HPDE6-E6E7 (cell line): Measurements from ENCODE around the gene ARHGAP15.
A peak's percentile ranks its signal among the peaks of the same experiment; 100 is the strongest.

ENCODE experiments used
- DNase-seq: peaks from one replicate; pipeline ENCODE4 v3.0.0; 2011; ENCODE audit warnings: missing footprints; ENCODE audit errors: extremely low spot score

ARHGAP15 gene

GRCh38 chr2:143144813-143145455 lies 15.7 kb downstream of the ARHGAP15 start:
- no peak for DNase-seq

DNA sequence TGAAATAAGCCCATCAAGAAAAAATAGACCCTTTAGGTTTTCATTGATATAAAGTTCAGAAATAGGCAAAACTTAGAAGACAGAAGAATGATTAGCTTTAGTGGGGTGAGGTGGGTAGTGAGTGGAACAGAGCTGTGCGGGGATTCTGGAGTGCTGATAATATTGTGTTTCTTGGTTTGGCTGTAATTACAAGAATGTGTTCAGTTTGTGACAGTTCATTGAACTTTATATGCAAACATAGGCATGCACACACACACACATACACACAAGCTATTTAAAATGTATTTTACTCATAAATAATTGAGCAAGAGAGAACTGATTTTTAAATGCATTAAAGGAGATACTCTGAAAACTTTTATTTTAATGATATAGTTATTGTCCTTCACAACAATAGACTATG lies 17.1 kb downstream of the ARHGAP15 start:
- no peak for DNase-seq

DNA sequence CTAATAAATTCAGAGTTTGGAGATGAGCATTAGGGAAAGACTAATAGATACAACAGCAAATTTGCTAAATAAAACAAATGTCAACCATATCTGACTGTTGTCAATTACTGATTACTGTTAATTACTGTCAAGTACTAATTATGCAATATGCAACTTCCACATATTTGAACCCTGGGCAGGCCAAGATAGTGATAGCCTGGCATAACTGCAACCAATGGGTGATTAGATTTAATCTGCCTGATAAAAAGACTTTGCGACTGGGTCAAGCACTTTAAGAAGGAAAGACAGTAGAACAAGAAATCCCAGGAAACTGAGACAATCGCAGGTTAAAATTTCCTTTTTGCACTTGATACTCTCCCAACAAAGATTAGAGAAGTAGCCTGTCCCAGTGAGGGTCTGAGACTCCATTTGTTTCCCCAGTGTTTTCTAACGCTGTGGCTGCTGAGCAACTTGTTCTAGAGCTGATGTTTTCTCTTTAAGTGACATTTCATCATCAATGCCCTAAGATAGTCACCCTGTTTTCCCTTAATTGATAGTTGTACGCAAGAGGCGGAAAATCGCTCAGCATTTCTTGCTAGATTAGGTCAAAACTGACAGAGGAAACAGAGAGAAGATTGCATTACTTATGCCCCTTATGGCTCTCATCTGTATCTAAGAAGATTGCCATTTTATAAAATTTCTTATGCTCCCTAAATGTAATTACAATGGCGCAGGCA lies 17.8 kb downstream of the ARHGAP15 start:
- no peak for DNase-seq

DNA sequence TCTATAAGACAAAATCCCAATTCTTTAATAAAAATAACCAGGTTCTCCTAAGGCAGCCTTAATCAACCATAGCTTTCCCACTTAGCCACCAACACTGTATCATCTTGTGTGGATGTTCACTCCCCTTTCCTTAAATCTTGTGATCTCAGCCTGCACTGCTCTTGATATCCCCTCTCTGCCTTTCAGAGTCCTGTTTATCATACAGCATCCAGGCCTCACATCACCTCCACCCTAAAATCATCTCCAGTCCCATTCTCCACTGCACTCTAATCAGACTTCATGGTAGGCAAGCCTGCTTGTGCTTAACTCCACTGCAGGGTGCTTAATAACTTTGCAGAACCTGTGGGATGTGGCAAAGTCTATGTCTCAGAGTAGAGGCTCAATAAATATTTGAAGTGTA lies 18.8 kb downstream of the ARHGAP15 start:
- DNase-seq = no peak

GRCh38 chr2:143148757-143149156 lies 19.5 kb downstream of the ARHGAP15 start:
- no peak for DNase-seq

DNA sequence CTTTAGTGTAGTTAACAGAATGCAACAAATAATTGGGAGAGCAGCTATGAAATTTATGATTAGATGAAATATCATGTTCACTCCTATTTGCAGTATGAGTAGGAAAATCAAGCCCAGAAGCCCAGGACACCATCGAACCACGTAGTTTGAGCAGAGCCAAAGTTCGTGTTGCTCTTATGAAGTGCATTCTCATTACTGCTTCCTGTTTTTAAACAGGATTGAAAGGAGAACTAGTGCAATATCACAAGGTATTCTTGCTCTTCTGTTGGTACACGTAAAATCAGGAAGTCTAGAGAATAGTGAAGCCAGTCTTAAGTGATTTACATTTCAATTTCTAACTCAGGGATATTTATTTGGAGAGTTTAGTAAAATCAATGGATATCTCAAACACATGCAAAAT lies 21.1 kb downstream of the ARHGAP15 start:
- no peak for DNase-seq

DNA sequence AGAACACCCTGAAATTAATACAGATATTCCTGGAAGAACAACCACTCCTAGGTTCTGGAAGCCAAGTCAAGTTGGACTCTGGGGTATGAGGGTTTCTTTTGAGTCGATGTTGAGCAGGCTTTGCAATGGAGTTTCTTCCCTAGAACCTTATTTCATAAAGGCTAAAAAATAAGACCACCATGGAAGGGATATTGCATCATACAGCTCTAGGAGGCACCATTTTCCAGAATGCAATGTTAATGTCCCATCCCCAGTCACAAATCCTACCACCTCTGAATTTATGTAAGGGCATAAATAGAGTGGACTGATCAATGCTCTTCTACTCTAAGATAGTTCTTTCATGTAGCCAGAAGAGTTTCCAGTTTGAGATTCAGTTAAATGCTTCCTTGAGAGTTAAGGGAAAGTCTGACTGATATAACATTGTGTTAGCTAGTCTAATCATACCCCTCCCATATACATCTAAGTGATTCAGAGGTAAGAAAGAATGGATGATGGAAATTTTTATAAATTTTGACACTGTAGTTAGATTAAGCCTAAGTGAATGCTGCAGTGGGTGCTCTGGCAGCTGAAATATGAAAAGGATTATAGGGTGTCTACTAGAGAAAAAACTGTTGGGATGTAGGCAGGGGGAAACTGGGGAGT lies 22.0 kb downstream of the ARHGAP15 start:
- no peak for DNase-seq

- no peak for DNase-seq
Measured at GRCh38 chr2:143152219-143152618, 23.0 kb downstream of the ARHGAP15 start.

DNA sequence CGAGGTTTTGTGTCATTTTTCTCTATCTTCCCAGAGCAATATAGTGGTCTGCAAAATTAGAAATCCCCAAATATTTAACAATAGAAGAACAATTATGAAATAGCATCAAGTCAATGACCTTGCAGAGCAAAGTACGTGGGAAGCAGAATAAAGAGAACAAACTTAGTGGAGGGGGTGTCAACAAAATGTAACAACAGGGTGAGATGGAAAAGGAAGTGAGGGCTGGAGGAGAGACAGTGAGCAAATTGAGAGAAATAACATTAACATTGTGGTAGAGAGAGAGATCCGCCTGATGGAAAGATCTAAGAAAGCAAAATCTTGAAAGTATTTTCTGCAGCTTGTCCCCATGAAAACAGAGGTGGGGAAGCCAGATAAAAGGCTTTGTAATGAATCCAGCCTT lies 23.4 kb downstream of the ARHGAP15 start:
- no peak for DNase-seq

- DNase-seq = no peak
Measured at GRCh38 chr2:143155661-143156060, 26.4 kb downstream of the ARHGAP15 start.

GRCh38 chr2:143157001-143157400 lies 27.8 kb downstream of the ARHGAP15 start:
- DNase-seq = no peak

GRCh38 chr2:143157418-143157817 lies 28.2 kb downstream of the ARHGAP15 start:
- DNase-seq = no peak

- no peak for DNase-seq
Measured at GRCh38 chr2:143158098-143158497, 28.9 kb downstream of the ARHGAP15 start.

DNA sequence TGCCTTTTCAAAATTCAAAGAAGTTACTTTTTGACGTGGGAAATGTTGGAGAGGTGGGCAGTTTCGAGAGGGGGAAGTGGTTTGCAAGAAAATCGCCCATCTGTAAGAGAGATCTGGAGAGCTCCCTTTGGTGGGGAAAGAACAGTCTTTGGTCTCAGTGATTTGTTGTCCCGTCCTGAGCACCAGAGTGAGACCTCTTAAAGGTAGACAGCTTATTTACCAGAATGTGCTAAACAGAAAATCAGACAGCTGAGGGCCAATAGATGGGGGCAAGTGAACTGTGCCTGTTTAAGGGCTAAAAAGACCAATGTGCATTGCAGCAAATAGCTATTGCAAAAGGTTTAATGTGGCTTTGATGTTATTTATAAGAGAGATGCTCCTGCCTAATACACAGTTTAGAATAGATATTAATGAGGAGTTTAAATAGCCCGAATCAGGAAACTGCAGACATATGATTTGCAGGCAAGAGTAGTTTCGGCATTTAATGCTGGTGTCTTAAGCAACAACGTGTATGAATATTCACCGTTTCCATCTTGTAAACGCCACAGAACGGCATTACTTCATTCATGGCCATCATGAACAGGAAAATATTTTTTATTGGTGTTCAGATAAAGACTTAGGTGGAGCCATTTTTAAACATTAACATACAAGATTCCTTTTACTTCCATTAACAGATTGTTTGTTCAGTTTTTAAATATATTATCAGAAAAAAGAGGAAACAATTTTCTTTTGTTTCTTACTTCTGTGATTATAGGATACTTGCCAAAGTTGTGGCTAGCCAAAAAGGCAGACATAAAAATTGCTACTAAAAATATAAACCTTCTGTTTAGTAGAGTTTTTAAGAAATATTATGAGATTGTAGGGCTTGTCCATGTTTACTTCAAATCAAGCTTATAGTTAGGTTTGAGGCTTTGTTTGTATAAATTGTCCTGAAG lies 29.6 kb downstream of the ARHGAP15 start:
- no peak for DNase-seq

DNA sequence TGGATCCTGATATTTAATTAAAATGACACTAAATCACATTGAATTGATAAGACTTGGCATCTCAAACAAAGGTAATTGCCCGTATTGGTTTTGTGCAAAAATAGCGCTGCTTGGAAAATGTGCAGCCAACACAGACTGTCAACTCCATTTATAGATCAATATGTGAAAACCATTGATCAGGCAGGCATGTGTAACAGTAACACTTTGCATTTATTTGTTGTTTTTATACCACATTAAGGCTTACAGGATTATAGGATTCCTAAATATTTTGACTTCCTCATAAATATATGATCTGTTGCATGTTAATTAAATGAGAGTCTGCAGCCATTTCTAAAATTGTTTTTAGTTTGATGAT lies 30.2 kb downstream of the ARHGAP15 start:
- no peak for DNase-seq

DNA sequence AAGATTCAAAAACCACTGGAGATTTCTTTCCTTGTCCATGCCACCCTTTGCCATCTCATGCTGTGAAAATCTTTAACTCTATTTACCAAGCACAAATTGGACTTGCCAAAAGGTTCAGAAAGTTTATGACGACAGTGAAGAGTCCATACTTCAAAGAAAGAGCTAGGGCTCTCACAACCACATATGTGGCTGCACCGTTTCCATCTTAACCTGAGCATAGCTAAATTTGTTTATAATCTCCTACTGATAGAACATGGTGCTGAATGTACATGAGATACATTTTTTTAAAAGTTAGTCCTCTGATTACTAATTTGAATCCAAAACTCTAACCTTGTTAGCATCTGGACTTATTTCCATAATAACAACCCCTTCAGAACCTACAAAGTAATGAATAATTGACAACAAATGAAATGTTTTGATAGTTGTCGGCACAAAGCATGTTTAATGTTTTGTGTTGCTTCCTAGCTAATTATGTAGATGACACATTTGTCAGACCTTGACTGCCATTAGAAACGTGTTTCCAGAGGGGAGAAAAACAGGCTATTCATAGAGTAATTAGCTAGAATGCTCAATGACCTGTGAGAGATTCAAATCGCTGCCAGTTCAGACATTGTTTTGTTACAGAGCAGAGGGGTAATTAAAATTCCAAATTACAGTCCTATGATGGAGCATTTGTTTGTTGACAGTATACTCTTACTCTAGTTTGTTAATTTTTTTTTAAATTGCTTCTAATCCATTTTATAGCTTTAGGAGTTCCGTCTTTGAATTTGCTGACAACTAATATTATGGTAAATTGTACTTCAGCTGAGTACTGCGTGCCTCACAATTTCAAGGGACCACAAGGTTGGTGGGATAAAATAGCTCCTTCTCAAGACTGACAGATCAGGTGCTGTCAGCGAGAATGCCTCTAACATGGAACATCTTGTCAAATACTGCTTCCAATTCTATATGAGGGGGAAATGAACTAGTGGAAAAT lies 31.8 kb downstream of the ARHGAP15 start:
- no peak for DNase-seq

DNA sequence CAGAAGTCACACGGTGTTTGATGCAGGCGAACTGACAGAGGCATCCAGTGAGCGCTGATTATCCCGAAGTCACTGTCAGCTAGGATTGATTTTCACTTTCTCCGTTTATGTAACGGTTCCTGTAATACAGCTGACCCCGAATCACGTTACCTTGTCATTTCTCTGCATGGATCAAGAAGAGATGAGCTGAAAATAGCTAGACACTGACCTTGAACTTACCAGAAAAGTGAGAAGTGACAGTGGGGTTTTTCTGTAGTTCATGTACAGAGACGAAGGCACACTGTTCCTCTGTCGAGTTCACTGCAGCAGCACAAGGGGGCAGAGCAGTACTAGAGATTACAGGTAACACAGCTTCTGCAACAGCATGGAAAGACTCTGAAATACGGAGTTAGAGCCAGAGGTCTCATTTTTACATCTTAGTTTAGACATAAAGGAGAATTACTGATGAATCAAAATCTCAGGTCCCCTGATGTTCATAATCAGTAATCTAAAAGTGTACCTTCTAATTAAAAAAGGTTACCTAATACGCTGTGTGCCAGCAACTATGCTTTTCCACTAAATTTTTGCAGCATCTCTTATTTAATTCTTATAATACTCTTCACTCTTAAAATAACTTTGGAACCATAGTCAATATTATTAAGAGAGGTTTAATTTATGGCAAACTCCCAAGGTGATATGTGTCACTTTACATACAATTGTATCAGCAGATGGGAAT lies 33.1 kb downstream of the ARHGAP15 start:
- DNase-seq = peak; percentile 25

DNA sequence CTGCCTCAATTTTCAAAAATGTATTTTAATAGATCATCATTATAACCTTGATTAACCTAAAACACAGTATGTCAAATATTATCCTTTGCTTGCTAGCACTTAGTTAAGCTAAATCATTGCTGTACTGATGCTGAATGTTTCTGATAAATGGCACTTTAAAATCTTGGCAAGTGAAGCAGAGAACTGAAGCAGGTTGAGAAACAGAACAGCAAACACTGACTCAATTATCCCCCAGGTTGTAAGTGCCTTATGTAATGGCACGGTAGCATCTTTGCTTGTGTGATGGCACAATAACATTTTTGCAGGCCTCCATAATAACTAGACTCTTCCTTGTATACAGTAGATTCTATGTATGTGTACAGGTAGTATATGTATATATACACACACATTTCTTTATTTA lies 33.8 kb downstream of the ARHGAP15 start:
- DNase-seq = no peak

- DNase-seq = no peak
Measured at GRCh38 chr2:143163499-143163898, 34.3 kb downstream of the ARHGAP15 start.

- no peak for DNase-seq
Measured at GRCh38 chr2:143165291-143165690, 36.1 kb downstream of the ARHGAP15 start.
